ENCODE results near the gene DNAAF5. TPM values are rescaled to one million over a fixed set of nuclear protein-coding genes. Genes with fewer than 3 reads are reported as not detected.

The DNAAF5 gene
- total and polyA plus RNA-seq, 2 experiments from 2014 or later = 19.0 to 23.5 TPM

DNA sequence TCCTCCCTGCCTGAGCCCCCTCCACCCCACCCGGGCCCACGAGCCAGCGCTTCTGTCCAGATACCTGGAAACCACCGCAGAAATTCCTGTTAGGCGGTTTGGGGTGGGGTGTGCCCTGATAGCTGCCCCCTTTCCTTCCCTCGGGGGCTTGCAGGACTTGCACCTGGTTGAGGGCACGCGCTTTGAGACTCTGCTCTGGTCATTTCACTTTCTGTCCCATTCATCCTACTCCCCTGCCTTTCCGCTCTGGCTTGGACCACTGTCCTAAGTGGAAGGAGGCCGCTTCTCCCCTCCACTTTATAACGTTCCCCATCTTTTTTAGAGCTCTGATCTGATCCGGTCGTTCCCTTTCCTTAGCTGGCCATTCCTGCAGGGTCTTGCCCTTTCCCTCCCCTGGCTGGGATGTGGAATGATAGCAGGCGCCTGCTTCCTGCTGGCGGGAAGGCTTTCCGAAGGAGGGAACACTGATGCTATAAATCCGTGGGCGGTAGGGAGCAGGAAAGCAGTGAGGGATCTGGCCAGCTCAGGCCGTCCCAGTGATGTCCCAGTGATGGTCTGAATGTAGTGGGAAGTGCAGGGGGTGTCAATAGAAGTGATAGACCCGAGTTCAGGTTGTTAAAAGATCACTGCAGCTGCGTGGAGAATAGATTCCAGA lies 1.4 kb downstream of the DNAAF5 start:
- Histone ChIP-seq H3K27me3 (no peaks in the 10 kb centered on the region), H2AFZ (no peak overlapping the region), H3K36me3 (replicated peaks; ENCODE audit: insufficient read depth, low read depth) (no peaks in the 10 kb centered on the region), H3K27ac (no peak overlapping the region), H3K4me3 (no peak overlapping the region), H3K4me1 (ENCODE audit: insufficient read depth) (peaks cover 15% of the 10 kb centered on the region), H3K9me2 (replicated peaks; ENCODE audit: insufficient read depth) (no peaks in the 10 kb centered on the region), H3K4me2 (peak overlapping the region; percentile 99), H3K79me2 (peaks cover 50% of the 10 kb centered on the region), H3K9me3 (ENCODE audit: low read depth) (no peaks in the 10 kb centered on the region), H4K20me1 (ENCODE audit: insufficient read depth, poor library complexity, severe bottlenecking) (no peaks in the 10 kb centered on the region)
- WGBS (ENCODE audit: low lambda C conversion rate, missing lambda C conversion rate) = 35% methylated on average over 20 of the region's 21 CpGs
- TF ChIP-seq EZH2 (IDR thresholded peaks at IDR 0.05; ENCODE audit: borderline replicate concordance) = no peak
- TF ChIP-seq EZH2phosphoT487 (IDR thresholded peaks at IDR 0.05; ENCODE audit: low read depth, severe bottlenecking, unreplicated experiment) = no peak
- TF ChIP-seq CTCF (IDR thresholded peaks at IDR 0.05; ENCODE audit: poor library complexity) = no peak
- no peak for DNase-seq (ENCODE audit: low spot score)

DNA sequence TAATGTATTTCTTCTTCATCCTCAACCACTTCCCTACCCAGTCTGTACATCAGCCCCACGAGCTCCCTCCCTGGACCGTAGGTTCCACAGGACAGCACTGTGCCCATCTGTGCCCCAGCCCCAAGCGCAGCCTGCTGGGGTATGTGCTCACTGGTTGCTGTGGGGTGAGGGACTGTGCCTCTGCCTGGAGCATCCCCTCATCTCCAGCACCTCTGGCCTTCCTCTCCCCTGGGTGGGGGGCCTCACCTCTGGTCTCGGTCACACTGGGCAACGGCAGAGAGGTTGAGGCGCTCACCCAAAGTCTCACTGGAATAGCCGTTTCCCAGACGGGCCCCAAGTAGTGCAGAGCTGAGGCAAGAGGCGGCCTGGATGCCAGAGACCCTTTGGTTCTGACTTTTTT lies 2.1 kb downstream of the DNAAF5 start:
- Histone ChIP-seq H4K20me1 (ENCODE audit: insufficient read depth, poor library complexity, severe bottlenecking) (no peaks in the 10 kb centered on the region), H3K27me3 (no peaks in the 10 kb centered on the region), H3K4me3 (no peak overlapping the region), H3K4me2 (peak overlapping the region; percentile 99), H3K79me2 (peaks cover 57% of the 10 kb centered on the region), H3K9me3 (ENCODE audit: low read depth) (no peaks in the 10 kb centered on the region), H3K27ac (no peak overlapping the region), H3K36me3 (replicated peaks; ENCODE audit: insufficient read depth, low read depth) (no peaks in the 10 kb centered on the region), H3K9me2 (replicated peaks; ENCODE audit: insufficient read depth) (no peaks in the 10 kb centered on the region), H3K4me1 (ENCODE audit: insufficient read depth) (peaks cover 15% of the 10 kb centered on the region), H2AFZ (no peak overlapping the region)
- WGBS (ENCODE audit: low lambda C conversion rate, missing lambda C conversion rate) = 98% methylated on average over 9 of the region's 9 CpGs
- TF ChIP-seq EZH2phosphoT487 (IDR thresholded peaks at IDR 0.05; ENCODE audit: low read depth, severe bottlenecking, unreplicated experiment) (no peak), CTCF (IDR thresholded peaks at IDR 0.05; ENCODE audit: poor library complexity) (no peak), EZH2 (IDR thresholded peaks at IDR 0.05; ENCODE audit: borderline replicate concordance) (no peak)
- DNase-seq (ENCODE audit: low spot score) = no peak

DNA sequence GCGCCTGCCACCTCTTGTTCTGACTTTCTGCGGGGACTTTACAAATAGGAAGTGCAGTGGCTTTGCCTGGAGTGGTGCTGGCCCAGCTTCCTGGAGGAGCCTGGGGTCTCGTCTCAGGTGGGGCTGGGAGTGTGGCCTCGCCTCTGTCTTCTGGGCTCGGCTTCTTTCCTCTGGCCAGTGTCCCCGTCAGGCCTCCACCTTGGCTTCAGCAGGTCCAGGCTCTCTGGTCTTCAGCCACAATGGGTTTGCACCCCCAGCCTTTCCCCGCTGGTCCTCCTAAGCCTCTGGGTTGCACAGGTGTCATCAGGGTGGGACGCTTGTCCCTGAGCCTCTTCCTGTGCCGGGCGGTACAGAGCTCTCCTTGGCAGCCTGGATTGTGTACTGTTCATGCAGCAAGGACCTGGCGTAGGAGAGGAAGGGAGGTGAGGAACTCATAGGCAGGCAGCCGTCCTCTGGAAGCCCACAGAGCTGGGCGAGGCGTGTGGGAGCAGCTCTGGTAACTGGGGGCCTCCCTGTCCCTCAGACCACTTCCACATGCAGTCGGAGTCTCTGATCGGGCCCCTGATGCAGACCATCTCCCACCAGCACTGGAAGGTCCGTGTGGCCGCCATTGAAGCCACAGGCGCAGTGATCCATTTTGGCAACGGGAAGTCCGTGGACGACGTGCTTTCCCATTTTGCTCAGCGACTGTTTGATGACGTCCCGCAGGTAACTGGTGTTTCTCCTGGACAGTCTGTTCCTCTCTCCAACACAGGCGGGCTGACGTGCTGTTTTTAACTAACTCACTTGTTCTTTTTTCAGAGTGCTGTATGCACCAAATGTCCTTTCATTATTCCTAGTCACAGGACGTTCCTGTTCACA lies 2.9 kb downstream of the DNAAF5 start:
- WGBS (ENCODE audit: low lambda C conversion rate, missing lambda C conversion rate) = 97% methylated on average over 29 of the region's 29 CpGs
- no peak for DNase-seq (ENCODE audit: low spot score)
- no peaks in the 10 kb centered on the region for H3K9me2 ChIP-seq (replicated peaks; ENCODE audit: insufficient read depth)
- peaks cover 15% of the 10 kb centered on the region for H3K4me1 ChIP-seq (ENCODE audit: insufficient read depth)
- TF ChIP-seq CTCF (IDR thresholded peaks at IDR 0.05; ENCODE audit: poor library complexity) = no peak
- TF ChIP-seq EZH2 (IDR thresholded peaks at IDR 0.05; ENCODE audit: borderline replicate concordance) = no peak
- no peak for TF ChIP-seq EZH2phosphoT487 (IDR thresholded peaks at IDR 0.05; ENCODE audit: low read depth, severe bottlenecking, unreplicated experiment)
- H3K4me3 ChIP-seq = no peak overlapping the region
- no peak overlapping the region for H3K4me2 ChIP-seq
- no peaks in the 10 kb centered on the region for H4K20me1 ChIP-seq (ENCODE audit: insufficient read depth, poor library complexity, severe bottlenecking)
- H3K36me3 ChIP-seq (replicated peaks; ENCODE audit: insufficient read depth, low read depth) = no peaks in the 10 kb centered on the region
- H3K27ac ChIP-seq = no peak overlapping the region
- H2AFZ ChIP-seq = no peak overlapping the region
- peaks cover 58% of the 10 kb centered on the region for H3K79me2 ChIP-seq
- H3K9me3 ChIP-seq (ENCODE audit: low read depth) = no peaks in the 10 kb centered on the region
- no peaks in the 10 kb centered on the region for H3K27me3 ChIP-seq
